ENCODE data around the gene TSEN2. TPM values are rescaled to one million over a fixed set of nuclear protein-coding genes. Genes with fewer than 3 reads are reported as not detected.

Gene TSEN2
- total and polyA plus RNA-seq, 2 of the 13 experiments (the other 11 are each of a cell fraction or from before 2014, with no cell fraction given), result 11.0 to 17.3 TPM

DNA sequence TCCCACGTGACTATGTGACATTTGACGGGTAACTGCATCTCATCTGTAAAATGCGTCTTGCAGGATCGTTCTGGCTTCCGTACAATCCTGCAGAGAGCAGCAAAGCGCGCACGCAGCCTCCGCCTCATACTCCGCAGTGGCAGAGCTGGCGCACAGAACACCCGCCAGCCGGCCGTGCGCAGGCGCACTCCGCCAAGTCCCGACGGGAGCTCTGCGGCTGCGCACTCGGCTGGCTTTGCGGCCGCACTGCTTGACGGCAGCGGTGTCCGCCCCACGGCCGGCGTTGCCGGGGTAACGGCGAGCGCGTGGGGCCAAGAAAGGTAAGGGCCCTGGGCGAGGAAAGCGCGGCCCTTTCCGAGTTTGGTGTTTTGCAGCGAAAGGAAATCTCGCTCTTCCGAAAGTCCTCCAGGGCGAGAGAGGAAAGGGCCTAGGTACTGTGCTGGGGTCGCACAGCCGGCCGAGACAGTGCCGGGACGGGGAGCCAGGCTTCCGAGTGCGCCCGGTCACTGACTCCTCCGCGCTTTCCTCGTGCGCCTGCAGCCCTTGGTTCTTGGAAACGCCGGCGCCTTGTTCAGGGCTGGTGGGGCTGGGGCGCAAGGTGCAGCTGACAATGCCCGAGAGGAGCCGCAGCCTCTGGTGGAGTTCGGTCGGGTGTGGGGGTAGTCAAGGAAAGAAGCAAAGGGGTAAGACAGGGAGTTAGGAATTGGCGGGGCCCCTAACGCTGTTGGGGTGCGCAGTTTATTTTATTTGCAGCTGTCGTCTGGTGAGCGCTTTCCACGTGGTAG lies at the start of gene TSEN2 (continued):
- TF ChIP-seq ZEB1 (IDR thresholded peaks at IDR 0.05; ENCODE audit: insufficient replicate concordance, low read depth), result no peak
- TF ChIP-seq ZNF451 (CRISPR knock-in tag; IDR thresholded peaks at IDR 0.05), result 0 out of 2 replicates have a peak, but pooled peaks have one; percentile 32
- no peak for TF ChIP-seq TBP (CRISPR knock-in tag; IDR thresholded peaks at IDR 0.05)
- TF ChIP-seq ZNF574 (CRISPR knock-in tag; IDR thresholded peaks at IDR 0.05), result peak; percentile 70
- TF ChIP-seq ZNF564 (CRISPR knock-in tag; IDR thresholded peaks at IDR 0.05), result peak; percentile 70; the same call in 1 of the 2 replicates
- TF ChIP-seq, protein P1, sequence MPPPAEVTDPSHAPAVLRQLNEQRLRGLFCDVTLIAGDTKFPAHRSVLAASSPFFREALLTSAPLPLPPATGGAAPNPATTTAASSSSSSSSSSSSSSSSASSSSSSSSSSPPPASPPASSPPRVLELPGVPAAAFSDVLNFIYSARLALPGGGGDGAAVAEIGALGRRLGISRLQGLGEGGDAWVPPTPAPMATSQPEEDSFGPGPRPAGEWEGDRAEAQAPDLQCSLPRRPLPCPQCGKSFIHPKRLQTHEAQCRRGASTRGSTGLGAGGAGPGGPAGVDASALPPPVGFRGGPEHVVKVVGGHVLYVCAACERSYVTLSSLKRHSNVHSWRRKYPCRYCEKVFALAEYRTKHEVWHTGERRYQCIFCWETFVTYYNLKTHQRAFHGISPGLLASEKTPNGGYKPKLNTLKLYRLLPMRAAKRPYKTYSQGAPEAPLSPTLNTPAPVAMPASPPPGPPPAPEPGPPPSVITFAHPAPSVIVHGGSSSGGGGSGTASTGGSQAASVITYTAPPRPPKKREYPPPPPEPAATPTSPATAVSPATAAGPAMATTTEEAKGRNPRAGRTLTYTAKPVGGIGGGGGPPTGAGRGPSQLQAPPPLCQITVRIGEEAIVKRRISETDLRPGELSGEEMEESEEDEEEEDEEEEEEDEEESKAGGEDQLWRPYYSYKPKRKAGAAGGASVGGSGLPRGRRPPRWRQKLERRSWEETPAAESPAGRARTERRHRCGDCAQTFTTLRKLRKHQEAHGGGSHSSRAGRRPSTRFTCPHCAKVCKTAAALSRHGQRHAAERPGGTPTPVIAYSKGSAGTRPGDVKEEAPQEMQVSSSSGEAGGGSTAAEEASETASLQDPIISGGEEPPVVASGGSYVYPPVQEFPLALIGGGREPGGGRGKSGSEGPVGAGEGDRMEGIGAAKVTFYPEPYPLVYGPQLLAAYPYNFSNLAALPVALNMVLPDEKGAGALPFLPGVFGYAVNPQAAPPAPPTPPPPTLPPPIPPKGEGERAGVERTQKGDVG (CRISPR knock-in tag; IDR thresholded peaks at IDR 0.05; ENCODE audit: borderline replicate concordance), result 0 out of 2 replicates have a peak, but pooled peaks have one; percentile 22
- peak; percentile 25; the same call in 1 of the 2 replicates for TF ChIP-seq ZFP37 (CRISPR knock-in tag; IDR thresholded peaks at IDR 0.05; ENCODE audit: borderline replicate concordance)
- peak; percentile 26; the same call in 1 of the 2 replicates for TF ChIP-seq ZNF431 (CRISPR knock-in tag; IDR thresholded peaks at IDR 0.05; ENCODE audit: borderline replicate concordance, low read depth)
- peak; percentile 64 for TF ChIP-seq U2AF1 (optimal IDR thresholded peaks at IDR 0.05; ENCODE audit: low read depth, low read length)
- TF ChIP-seq, protein P2, sequence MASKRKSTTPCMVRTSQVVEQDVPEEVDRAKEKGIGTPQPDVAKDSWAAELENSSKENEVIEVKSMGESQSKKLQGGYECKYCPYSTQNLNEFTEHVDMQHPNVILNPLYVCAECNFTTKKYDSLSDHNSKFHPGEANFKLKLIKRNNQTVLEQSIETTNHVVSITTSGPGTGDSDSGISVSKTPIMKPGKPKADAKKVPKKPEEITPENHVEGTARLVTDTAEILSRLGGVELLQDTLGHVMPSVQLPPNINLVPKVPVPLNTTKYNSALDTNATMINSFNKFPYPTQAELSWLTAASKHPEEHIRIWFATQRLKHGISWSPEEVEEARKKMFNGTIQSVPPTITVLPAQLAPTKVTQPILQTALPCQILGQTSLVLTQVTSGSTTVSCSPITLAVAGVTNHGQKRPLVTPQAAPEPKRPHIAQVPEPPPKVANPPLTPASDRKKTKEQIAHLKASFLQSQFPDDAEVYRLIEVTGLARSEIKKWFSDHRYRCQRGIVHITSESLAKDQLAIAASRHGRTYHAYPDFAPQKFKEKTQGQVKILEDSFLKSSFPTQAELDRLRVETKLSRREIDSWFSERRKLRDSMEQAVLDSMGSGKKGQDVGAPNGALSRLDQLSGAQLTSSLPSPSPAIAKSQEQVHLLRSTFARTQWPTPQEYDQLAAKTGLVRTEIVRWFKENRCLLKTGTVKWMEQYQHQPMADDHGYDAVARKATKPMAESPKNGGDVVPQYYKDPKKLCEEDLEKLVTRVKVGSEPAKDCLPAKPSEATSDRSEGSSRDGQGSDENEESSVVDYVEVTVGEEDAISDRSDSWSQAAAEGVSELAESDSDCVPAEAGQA (IDR thresholded peaks at IDR 0.05; ENCODE audit: low read depth), result no peak
- TF ChIP-seq, protein P2 (CRISPR knock-in tag; IDR thresholded peaks at IDR 0.05; ENCODE audit: borderline replicate concordance), result no peak
- TF ChIP-seq ZNF792 (CRISPR knock-in tag; IDR thresholded peaks at IDR 0.05), result peak; percentile 80
- TF ChIP-seq ARNT2 (CRISPR knock-in tag; IDR thresholded peaks at IDR 0.05; ENCODE audit: low read depth), result no peak
